GM15510 (cell line): ENCODE results near the gene GTF2IRD1.
A peak's percentile ranks its signal among the peaks of the same experiment; 100 is the strongest.

Source experiments
- POLR2A ChIP-seq: IDR thresholded peaks from 3 replicates; pipeline ENCODE4 v1.6.1; 2011; ENCODE audit warnings: borderline replicate concordance; ENCODE audit not compliant: insufficient read length; ENCODE audit errors: extremely low read depth

GTF2IRD1 gene

GRCh38 chr7:74453322-74454011, at the start of gene GTF2IRD1:
Gene GTF2IRD1, plus strand, starts transcription at chr7:74453906. Its CDS starts 54,175 bp downstream, at chr7:74508081.
- peak; percentile 15 for TF ChIP-seq POLR2A

GRCh38 chr7:74404388-74404700, 49.4 kb upstream of the GTF2IRD1 start:
- TF ChIP-seq POLR2A: no peak

GRCh38 chr7:74404741-74405140, 49.0 kb upstream of the GTF2IRD1 start:
- no peak for TF ChIP-seq POLR2A

- TF ChIP-seq POLR2A: no peak
Observed at GRCh38 chr7:74405191-74405898, 48.4 kb upstream of the GTF2IRD1 start.

GRCh38 chr7:74405899-74406512, 47.7 kb upstream of the GTF2IRD1 start:
- TF ChIP-seq POLR2A: no peak

GRCh38 chr7:74407958-74408357, 45.7 kb upstream of the GTF2IRD1 start:
- TF ChIP-seq POLR2A: no peak

- no peak for TF ChIP-seq POLR2A
Observed at GRCh38 chr7:74409571-74409970, 44.1 kb upstream of the GTF2IRD1 start.

- TF ChIP-seq POLR2A: no peak
Observed at GRCh38 chr7:74410772-74411171, 42.9 kb upstream of the GTF2IRD1 start.

- TF ChIP-seq POLR2A: no peak
Observed at GRCh38 chr7:74412056-74412455, 41.6 kb upstream of the GTF2IRD1 start.

- no peak for TF ChIP-seq POLR2A
Observed at GRCh38 chr7:74412603-74413002, 41.1 kb upstream of the GTF2IRD1 start.

GRCh38 chr7:74417419-74417971, 36.2 kb upstream of the GTF2IRD1 start:
- no peak for TF ChIP-seq POLR2A

- no peak for TF ChIP-seq POLR2A
Observed at GRCh38 chr7:74418076-74418475, 35.6 kb upstream of the GTF2IRD1 start.

GRCh38 chr7:74418538-74418937, 35.2 kb upstream of the GTF2IRD1 start:
- TF ChIP-seq POLR2A: no peak

- no peak for TF ChIP-seq POLR2A
Observed at GRCh38 chr7:74420006-74420405, 33.7 kb upstream of the GTF2IRD1 start.

- TF ChIP-seq POLR2A: no peak
Observed at GRCh38 chr7:74424291-74424880, 29.3 kb upstream of the GTF2IRD1 start.

GRCh38 chr7:74428023-74428422, 25.7 kb upstream of the GTF2IRD1 start:
- TF ChIP-seq POLR2A: no peak

GRCh38 chr7:74429153-74429747, 24.5 kb upstream of the GTF2IRD1 start:
- no peak for TF ChIP-seq POLR2A
